ENCODE data around the gene SHTN1.

DNA sequence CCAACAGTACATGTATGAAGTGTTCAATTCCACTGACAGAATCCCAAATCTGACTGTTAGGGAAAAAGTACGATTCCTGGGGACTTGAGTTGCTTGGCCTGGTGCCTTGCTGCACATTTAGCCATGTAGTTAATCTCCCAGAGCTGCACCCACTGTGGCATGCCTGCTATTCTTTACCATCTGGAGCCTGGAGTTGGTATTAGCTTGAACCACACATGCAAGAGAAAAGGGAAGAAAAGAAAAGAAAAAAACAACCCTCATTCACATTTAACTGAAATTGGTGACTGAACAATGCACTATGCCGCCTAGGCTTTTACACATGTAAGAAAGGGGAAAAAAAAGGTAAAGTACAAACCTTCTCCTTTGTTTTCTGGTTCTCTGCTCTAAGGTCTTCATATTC, 26.1 kb downstream of the SHTN1 start:
- TF ChIP-seq, protein P1, sequence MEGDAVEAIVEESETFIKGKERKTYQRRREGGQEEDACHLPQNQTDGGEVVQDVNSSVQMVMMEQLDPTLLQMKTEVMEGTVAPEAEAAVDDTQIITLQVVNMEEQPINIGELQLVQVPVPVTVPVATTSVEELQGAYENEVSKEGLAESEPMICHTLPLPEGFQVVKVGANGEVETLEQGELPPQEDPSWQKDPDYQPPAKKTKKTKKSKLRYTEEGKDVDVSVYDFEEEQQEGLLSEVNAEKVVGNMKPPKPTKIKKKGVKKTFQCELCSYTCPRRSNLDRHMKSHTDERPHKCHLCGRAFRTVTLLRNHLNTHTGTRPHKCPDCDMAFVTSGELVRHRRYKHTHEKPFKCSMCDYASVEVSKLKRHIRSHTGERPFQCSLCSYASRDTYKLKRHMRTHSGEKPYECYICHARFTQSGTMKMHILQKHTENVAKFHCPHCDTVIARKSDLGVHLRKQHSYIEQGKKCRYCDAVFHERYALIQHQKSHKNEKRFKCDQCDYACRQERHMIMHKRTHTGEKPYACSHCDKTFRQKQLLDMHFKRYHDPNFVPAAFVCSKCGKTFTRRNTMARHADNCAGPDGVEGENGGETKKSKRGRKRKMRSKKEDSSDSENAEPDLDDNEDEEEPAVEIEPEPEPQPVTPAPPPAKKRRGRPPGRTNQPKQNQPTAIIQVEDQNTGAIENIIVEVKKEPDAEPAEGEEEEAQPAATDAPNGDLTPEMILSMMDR (conservative IDR thresholded peaks at IDR 0.05; ENCODE audit: low read depth, low read length): no peak
- TF ChIP-seq EZH2 (IDR thresholded peaks at IDR 0.05; ENCODE audit: borderline replicate concordance, low read depth, low read length, poor library complexity, severe bottlenecking): no peak
